Measurements from ENCODE around the gene CCDC63.

CCDC63 gene

GRCh38 chr12:110819646-110820045 is 27.1 kb upstream of the CCDC63 start:
- TF ChIP-seq, protein P1, sequence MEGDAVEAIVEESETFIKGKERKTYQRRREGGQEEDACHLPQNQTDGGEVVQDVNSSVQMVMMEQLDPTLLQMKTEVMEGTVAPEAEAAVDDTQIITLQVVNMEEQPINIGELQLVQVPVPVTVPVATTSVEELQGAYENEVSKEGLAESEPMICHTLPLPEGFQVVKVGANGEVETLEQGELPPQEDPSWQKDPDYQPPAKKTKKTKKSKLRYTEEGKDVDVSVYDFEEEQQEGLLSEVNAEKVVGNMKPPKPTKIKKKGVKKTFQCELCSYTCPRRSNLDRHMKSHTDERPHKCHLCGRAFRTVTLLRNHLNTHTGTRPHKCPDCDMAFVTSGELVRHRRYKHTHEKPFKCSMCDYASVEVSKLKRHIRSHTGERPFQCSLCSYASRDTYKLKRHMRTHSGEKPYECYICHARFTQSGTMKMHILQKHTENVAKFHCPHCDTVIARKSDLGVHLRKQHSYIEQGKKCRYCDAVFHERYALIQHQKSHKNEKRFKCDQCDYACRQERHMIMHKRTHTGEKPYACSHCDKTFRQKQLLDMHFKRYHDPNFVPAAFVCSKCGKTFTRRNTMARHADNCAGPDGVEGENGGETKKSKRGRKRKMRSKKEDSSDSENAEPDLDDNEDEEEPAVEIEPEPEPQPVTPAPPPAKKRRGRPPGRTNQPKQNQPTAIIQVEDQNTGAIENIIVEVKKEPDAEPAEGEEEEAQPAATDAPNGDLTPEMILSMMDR (IDR thresholded peaks at IDR 0.05; ENCODE audit: low read depth, low read length, missing control alignments): no peak
- in situ Hi-C loops (cut with HindIII; ENCODE audit: low sequenced_read_pairs): no loop called here
- no peak overlapping the region for H3K4me3 ChIP-seq (ENCODE audit: low read depth, low read length)
- no peak for DNase-seq (ENCODE audit: low read depth)

DNA sequence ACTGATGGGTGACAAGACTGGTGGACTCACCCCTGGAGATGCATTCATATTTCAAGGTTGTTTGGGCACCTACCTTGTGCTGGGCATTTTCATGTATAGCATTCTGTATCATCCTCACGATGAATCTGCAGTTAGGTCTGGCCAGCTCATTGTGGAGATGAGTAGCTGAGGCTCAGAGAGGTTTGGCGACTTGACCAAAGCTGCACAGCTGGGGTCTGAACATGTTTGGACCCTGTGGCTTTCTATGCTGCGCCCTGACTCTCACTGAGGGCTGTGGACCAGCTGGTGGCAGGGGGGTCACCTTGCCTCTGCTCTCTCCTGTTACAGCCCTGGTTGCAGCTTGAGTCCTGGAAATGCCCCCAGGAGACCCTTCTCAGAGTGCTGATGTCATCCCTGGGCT is 24.9 kb upstream of the CCDC63 start:
- in situ Hi-C loops (cut with HindIII; ENCODE audit: low sequenced_read_pairs): no loop called here
- DNase-seq (ENCODE audit: low read depth): no peak
- no peak overlapping the region for H3K4me3 ChIP-seq (ENCODE audit: low read depth, low read length)
- TF ChIP-seq, protein P1 (IDR thresholded peaks at IDR 0.05; ENCODE audit: low read depth, low read length, missing control alignments): no peak

- in situ Hi-C loops (cut with HindIII; ENCODE audit: low sequenced_read_pairs): no loop called here
- TF ChIP-seq, protein P1 (IDR thresholded peaks at IDR 0.05; ENCODE audit: low read depth, low read length, missing control alignments): no peak
- H3K4me3 ChIP-seq (ENCODE audit: low read depth, low read length): no peak overlapping the region
- DNase-seq (ENCODE audit: low read depth): no peak
These were observed 23.9 kb upstream of the CCDC63 start for GRCh38 chr12:110822821-110823415.

DNA sequence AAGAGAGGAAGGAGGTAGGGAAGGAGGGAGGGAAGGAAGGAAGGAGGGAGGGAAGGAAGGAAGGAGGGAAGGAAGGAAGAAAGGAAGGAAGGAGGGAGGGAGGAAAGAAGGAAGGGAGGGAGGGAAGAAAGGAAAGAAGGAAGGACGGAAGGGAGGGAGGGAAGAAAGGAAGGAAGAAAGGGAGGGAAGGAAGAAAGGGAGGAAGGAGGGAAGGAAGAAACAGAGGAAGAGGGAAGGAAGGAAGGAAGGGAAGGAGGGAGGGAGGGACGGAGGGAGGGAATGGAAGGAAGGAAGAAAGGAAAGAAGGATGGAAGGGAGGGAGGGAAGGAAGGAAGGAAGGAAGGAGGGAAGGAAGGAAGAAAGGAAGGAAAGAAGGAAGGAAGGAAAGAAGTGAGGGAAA is 22.4 kb upstream of the CCDC63 start:
- TF ChIP-seq, protein P1 (IDR thresholded peaks at IDR 0.05; ENCODE audit: low read depth, low read length, missing control alignments): no peak
- DNase-seq (ENCODE audit: low read depth): no peak
- in situ Hi-C loops (cut with HindIII; ENCODE audit: low sequenced_read_pairs): no loop called here
- H3K4me3 ChIP-seq (ENCODE audit: low read depth, low read length): no peak overlapping the region

DNA sequence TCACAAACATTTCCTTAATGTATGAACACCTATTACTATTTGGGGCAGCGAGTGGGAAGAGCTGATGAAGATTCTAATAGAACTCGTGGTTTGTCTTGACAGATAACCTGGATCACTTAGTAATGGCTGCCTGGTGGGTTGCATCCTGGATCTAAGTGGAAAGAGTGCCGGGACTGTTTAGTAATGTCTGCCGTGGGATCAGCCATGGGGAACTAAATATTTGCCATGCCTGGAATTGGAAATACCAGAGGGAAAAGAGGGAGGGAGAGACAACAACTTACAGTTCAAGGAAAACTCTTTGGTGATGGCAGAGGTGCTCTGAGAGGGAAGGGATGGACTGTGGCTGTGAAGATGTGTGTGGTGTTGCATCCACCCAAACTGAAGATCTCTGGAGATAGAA is 21.3 kb upstream of the CCDC63 start:
- no peak overlapping the region for H3K4me3 ChIP-seq (ENCODE audit: low read depth, low read length)
- in situ Hi-C loops (cut with HindIII; ENCODE audit: low sequenced_read_pairs): no loop called here
- TF ChIP-seq, protein P1 (IDR thresholded peaks at IDR 0.05; ENCODE audit: low read depth, low read length, missing control alignments): no peak
- no peak for DNase-seq (ENCODE audit: low read depth)

GRCh38 chr12:110826592-110827200 is 20.1 kb upstream of the CCDC63 start:
- TF ChIP-seq, protein P1 (IDR thresholded peaks at IDR 0.05; ENCODE audit: low read depth, low read length, missing control alignments): peak; percentile 65
- in situ Hi-C loops (cut with HindIII; ENCODE audit: low sequenced_read_pairs): no loop called here
- peak; percentile 20 for DNase-seq (ENCODE audit: low read depth)
- no peak overlapping the region for H3K4me3 ChIP-seq (ENCODE audit: low read depth, low read length)
